ACC112 (cell line): ENCODE measurements around the gene HDAC4.

ENCODE experiments used
- H2AFZ ChIP-seq: fragments of 200-600 bp; sonication (generic); one replicate; pipeline ENCODE4 v1.6.0; 2017; ENCODE audit warnings: antibody characterized with exemption, low read length; ENCODE audit not compliant: unreplicated experiment
- H3K27ac ChIP-seq: fragments of 200-600 bp; sonication (generic); 2 replicates; pipeline ENCODE4 v1.5.1; 2014; ENCODE audit warnings: low read depth, mild to moderate bottlenecking, antibody characterized with exemption, low read length, moderate library complexity
- H3K27me3 ChIP-seq: fragments of 200-600 bp; sonication (generic); 2 replicates; pipeline ENCODE4 v1.6.1; 2014; ENCODE audit warnings: mild to moderate bottlenecking, antibody characterized with exemption, low read length, moderate library complexity, mixed read lengths; ENCODE audit not compliant: insufficient read depth
- H3K36me3 ChIP-seq: fragments of 200-600 bp; sonication (generic); 2 replicates; pipeline ENCODE4 v1.6.1; 2016; ENCODE audit warnings: mild to moderate bottlenecking, antibody characterized with exemption, low read length, moderate library complexity, mixed read lengths; ENCODE audit not compliant: insufficient read depth
- H3K4me1 ChIP-seq: fragments of 200-600 bp; sonication (generic); one replicate; pipeline ENCODE4 v1.6.1; 2016; ENCODE audit warnings: low read length, mixed read lengths; ENCODE audit not compliant: insufficient read depth, unreplicated experiment, control insufficient read depth
- H3K4me3 ChIP-seq: fragments of 200-600 bp; sonication (generic); 2 replicates; pipeline ENCODE4 v1.5.1; 2014; ENCODE audit warnings: mild to moderate bottlenecking, low read depth, low read length
- H3K79me2 ChIP-seq: fragments of 200-600 bp; sonication (generic); one replicate; pipeline ENCODE4 v1.6.0; 2016; ENCODE audit warnings: low read length; ENCODE audit not compliant: control insufficient read depth, unreplicated experiment, insufficient read depth

The HDAC4 gene

DNA sequence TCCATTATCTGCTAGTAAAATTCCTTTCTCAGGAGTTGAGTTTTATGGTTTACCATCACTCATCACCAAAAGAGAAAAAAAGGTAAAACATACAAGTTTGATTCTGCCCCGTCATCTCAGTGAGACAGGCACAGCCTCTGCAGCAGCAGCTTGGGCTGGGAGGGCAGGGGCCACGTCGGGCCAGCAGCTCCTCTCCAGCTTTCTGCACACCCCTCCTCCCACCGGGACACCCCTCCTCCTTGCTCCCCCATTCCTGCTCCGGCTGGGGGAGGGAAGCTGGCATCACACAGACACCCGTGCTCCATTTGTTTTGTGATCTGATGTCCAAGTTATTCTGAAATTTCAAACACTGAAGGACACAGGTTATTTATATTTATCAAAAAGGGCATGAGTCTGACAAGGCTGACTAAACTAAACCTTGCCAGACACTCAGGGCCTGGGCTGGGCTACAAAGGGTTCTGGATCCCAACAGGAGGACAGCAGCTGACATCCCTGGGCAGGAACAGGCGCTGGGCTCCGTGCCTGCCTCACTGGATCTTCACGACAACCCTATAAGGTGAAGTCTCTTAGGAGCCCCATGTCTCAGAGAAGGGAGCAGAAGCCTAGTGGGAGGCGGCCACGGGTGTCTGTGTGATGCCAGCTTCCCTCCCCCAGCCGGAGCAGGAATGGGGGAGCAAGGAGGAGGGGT is 71.4 kb downstream of the HDAC4 start:
- Histone ChIP-seq H3K4me3 (no peak overlapping the region), H3K4me1 (peaks cover 19% of the 10 kb centered on the region), H3K27ac (peak overlapping the region; percentile 59), H3K79me2 (no peaks in the 10 kb centered on the region), H3K36me3 (no peaks in the 10 kb centered on the region), H3K27me3 (no peaks in the 10 kb centered on the region), H2AFZ (no peak overlapping the region)

DNA sequence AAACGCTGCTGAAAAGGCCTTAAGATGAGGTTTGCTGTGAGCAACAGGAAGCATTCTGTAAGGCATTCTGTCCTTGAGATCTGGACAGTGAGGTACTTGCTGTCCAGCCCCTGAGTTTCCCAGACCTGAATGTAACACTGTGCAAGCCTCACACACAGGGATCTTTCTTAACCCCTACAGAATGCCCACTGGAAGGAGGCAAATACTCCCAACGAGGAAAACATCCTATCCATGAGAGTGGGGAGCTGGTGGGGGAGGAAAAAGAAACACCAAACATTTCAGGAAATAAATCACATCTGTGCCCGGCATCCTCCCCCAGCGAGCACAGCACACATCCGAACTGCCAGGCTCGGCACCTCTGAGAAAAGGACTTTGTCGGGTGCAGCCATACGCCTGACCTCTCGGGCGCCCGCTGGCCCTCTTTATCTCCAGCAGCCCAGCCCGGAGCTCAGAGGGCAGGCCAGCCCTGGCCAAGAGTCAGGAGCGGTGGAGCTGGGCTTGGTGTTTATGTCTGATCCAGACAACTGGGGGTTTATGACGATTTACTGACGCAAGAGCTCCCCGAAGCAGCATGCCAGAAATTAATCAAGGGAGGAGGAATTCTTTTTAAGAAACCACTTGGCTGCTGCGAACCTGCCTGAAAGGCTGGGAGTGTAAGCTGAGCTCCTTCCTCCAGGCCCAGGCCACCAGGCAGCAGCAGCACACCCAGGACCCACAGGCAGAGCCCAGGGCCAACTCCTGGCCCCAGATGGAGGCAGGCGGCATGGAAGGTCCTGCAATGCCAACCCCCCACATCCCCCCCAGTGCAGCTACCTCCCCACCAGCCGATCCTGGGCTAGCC is 72.2 kb downstream of the HDAC4 start:
- H3K27me3 ChIP-seq: no peaks in the 10 kb centered on the region
- peaks cover 19% of the 10 kb centered on the region for H3K4me1 ChIP-seq
- H3K79me2 ChIP-seq: no peaks in the 10 kb centered on the region
- H3K4me3 ChIP-seq: peak overlapping the region; percentile 33; the same call in 1 of the 2 replicates
- H2AFZ ChIP-seq: peak overlapping the region; percentile 60
- H3K36me3 ChIP-seq: no peaks in the 10 kb centered on the region
- peak overlapping the region; percentile 59 for H3K27ac ChIP-seq

DNA sequence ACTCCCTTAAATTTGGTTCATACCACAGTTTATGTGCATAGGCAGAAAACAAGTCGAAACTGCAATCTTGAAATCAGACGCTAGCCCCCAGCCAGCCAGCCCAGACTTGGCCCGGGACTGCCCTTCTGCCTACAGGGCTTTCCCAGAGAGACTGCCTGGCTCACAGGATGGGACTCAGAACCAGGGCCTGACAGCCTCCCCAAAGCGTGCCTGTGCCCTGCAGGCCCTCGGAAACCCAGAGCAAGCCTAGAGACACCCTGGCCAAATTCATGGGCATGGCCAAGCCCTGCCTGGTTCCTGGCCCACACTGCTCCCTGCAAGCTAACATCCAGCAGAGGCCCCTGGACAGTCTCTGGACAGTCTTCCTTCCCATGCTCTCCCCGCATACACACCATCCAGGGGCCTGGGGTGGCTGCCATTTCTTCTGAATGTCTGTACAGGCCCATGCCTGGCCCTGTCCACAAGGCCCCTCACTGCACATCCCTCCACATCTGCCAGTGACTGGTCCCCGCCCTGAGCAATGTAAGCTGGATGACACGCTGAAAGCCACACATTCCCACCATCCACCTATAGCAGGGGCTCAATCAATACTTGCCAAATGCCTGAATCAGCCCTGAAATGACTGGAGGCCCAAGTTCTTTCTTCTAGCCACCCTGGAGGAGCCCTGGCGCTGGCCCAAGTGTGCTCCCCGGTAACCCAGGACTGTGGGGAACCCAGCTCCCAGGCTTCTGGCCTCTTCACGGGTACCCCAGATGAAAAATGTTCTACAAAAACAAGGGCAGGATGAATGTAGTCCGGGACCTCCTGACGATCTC is 73.1 kb downstream of the HDAC4 start:
- Histone ChIP-seq H3K27ac (peak overlapping the region; percentile 59; the same call in 1 of the 2 replicates), H3K36me3 (no peaks in the 10 kb centered on the region), H3K4me1 (peaks cover 27% of the 10 kb centered on the region), H2AFZ (peak overlapping the region; percentile 60), H3K79me2 (no peaks in the 10 kb centered on the region), H3K4me3 (no peak overlapping the region), H3K27me3 (no peaks in the 10 kb centered on the region)

DNA sequence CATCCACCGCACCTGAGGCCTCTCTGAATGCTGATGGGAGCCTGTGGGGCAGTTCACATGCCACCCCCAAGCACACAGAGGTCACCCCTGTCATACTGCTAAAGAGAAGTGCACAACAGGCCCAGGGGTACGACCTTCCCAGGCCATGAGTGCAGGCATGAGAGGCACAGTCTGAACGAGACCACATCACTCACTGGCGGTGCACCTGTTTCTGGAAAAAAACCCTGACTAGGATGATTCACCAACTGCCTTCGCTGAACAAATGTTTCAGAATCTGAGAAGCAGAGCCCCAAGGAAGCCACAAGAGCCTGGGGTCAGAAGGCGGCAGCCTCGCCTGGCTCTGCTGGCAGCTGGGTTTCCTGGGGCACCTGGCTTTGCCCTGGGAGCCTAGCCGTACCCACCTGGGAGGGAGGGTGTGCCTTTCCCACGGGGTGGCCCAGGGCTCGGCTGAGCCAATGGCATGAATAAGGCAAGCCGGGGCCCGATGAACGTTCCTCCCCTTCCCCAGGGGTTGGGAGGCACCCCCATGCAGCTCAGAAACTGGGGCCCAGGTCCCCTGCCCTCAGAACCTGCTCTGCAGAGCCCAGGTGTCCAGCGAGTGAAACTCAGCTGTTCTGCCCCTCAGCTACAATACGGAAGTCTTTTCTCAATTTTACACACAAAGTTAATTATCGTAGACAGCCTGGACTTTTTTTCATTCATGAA is 73.8 kb downstream of the HDAC4 start:
- H3K4me1 ChIP-seq: peaks cover 34% of the 10 kb centered on the region
- H3K79me2 ChIP-seq: no peaks in the 10 kb centered on the region
- no peak overlapping the region for H3K27ac ChIP-seq
- H3K36me3 ChIP-seq: peaks cover 5% of the 10 kb centered on the region
- H3K27me3 ChIP-seq: no peaks in the 10 kb centered on the region
- no peak overlapping the region for H2AFZ ChIP-seq
- H3K4me3 ChIP-seq: no peak overlapping the region

DNA sequence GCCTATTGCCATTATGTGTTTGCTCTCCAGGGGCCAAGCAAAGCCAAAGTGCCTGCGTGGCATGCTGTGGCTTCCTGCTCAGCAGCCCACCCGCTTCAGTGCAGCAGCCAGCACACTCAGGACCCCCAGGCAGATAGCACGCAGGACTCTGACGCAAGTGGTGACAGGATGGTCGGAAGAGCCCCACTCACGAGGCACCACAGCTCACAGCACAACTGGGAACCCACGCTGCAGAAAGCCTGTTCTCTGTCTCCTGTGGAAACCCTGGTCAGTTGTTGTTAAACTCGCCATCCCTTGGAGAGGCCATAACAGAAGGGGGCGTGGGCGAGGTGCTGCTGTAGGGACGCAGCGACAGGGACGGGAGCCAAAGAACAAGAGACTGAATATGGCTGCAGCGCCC is 76.4 kb downstream of the HDAC4 start:
- Histone ChIP-seq H3K4me3 (no peak overlapping the region), H3K4me1 (peaks cover 32% of the 10 kb centered on the region), H3K27ac (no peak overlapping the region), H3K79me2 (no peaks in the 10 kb centered on the region), H3K27me3 (no peaks in the 10 kb centered on the region), H2AFZ (no peak overlapping the region), H3K36me3 (peaks cover 6% of the 10 kb centered on the region)

DNA sequence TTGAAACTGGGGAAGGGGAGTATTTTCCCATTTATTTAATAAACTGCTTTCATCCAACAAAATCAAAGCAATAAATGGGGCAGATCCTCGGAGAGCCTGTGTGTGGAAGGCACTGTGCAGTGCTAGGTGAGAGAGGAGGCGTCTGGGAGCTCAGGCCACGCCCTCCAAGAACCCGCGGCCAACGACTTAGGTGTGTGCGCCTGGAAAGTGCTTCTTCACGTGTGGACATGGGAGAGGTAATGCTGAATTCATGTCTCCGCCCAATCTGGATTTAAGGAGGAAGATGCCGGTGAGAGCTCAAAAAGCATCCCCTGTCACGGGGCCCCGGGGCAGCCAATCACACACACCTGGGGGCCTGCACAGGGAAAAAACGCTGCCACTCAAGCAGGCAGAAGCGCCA is 77.4 kb downstream of the HDAC4 start:
- Histone ChIP-seq H3K4me1 (peaks cover 24% of the 10 kb centered on the region), H2AFZ (no peak overlapping the region), H3K27ac (no peak overlapping the region), H3K4me3 (no peak overlapping the region), H3K79me2 (peaks cover under 1% of the 10 kb centered on the region), H3K27me3 (no peaks in the 10 kb centered on the region), H3K36me3 (peaks cover 6% of the 10 kb centered on the region)

DNA sequence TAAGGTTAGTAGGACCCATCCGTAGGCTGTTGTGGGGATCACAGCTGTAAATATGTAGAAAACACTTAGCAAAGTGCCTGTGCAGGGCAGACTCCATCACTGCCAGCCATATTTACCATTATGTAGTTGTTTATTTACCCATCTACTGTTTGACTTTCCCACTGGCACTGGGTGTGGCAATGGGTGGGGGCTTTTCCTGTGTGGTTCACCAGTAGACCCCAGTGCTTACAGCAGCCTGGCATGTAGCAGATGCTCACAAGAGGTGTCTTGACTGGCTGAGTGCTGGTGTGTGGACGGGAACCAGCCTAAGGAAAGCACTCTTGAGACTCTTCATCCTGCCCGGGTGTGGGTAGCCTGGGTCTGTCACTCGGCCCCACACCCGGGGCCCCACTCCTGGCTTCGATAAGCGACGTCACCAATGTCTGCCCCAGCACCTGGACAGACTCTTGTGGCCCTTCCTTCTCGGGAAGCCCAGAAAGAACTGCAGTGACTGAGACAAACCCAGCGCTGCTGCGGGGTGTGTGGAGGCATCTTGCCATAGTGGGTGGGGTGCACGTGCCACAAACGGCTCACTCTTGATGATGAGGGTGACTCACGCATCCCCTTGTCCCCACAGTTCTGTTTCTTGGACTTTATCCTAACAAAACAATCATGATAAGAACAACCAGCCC is 78.3 kb downstream of the HDAC4 start:
- no peaks in the 10 kb centered on the region for H3K27me3 ChIP-seq
- peaks cover 6% of the 10 kb centered on the region for H3K36me3 ChIP-seq
- H3K27ac ChIP-seq: peak overlapping the region; percentile 17; the same call in 1 of the 2 replicates
- H3K4me3 ChIP-seq: no peak overlapping the region
- peaks cover 6% of the 10 kb centered on the region for H3K79me2 ChIP-seq
- peaks cover 24% of the 10 kb centered on the region for H3K4me1 ChIP-seq
- no peak overlapping the region for H2AFZ ChIP-seq

DNA sequence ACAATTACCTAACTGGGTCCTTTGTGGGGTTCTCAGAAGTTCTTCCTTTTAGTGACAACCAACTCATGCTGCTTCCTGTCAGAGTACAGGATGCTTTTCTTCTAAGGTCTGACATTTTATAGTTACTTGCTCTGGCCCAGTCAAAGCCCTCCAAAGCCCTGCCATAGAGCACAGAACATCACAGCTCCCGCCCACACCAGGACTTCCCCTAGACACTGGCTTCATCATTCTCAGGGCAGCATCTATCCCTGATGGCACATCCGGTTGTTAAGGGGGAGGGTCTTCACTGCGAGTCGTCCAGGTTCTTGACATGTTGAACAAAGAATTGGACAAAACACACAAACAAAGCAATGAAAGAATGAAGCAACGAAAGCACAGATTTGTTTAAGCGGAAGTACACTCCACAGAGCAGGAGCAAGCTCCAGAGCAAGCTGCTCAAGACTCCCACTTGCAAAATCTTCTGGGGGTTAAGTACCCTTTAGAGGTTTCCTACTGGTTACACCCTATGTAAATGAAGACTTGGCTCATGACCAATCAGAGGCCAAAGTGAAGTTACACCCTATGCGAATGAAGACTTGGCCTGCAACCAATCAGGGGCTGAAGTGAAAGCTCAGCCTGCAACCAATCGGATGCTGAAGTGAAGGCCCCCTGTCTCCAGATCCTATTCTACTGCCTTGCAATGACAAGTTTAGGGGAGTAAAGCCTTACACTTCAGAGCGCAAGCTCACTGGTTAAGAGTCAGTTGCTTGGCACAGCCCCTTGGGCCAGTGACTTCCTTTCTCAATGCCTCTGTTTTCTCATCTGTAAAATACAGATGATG is 79.0 kb downstream of the HDAC4 start:
- Histone ChIP-seq H3K79me2 (peaks cover 6% of the 10 kb centered on the region), H3K27ac (no peak overlapping the region; the same call in 1 of the 2 replicates), H3K27me3 (no peaks in the 10 kb centered on the region), H3K4me3 (no peak overlapping the region), H2AFZ (no peak overlapping the region), H3K36me3 (peaks cover 6% of the 10 kb centered on the region), H3K4me1 (peaks cover 25% of the 10 kb centered on the region)
